ENCODE results near the gene UBE3C.

DNA sequence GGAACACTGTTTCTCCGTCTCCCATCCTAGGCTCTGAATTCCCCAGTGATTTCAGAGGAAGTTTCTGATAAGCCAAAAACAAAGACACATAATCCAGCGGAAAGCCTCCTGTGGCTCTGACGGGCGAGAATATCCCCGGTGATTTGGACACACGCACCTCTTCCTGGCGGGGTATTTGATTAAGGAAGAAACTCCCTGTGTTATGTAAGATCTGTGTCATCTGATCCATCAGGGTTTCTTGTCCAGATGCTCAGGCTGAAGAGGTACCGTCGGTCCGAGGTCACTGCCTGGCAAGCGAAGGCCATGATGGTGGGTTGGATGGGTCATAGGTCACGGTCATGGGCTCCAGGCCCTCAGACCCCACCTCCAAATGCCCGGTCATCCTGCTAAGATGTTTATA is 158.5 kb downstream of the UBE3C start:
- TF ChIP-seq POLR2A (IDR thresholded peaks at IDR 0.05) = no peak
- TF ChIP-seq, protein P1, sequence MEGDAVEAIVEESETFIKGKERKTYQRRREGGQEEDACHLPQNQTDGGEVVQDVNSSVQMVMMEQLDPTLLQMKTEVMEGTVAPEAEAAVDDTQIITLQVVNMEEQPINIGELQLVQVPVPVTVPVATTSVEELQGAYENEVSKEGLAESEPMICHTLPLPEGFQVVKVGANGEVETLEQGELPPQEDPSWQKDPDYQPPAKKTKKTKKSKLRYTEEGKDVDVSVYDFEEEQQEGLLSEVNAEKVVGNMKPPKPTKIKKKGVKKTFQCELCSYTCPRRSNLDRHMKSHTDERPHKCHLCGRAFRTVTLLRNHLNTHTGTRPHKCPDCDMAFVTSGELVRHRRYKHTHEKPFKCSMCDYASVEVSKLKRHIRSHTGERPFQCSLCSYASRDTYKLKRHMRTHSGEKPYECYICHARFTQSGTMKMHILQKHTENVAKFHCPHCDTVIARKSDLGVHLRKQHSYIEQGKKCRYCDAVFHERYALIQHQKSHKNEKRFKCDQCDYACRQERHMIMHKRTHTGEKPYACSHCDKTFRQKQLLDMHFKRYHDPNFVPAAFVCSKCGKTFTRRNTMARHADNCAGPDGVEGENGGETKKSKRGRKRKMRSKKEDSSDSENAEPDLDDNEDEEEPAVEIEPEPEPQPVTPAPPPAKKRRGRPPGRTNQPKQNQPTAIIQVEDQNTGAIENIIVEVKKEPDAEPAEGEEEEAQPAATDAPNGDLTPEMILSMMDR (IDR thresholded peaks at IDR 0.05) = no peak
